IPS-18c (cell line): ENCODE results near the gene USP38.
"Not testable (repeated sequence)": the region's sequence is repeated elsewhere in the genome, so short reads cannot be mapped to it uniquely, and the experiment has no call there.

Source experiments
- H3K4me3 ChIP-seq: 2 replicates; pipeline ENCODE4 v1.7.0; 2013; ENCODE audit warnings: low read depth, mild to moderate bottlenecking, low read length, moderate library complexity; ENCODE audit not compliant: insufficient read depth
- H3K9me3 ChIP-seq: one replicate; pipeline ENCODE4 v1.6.1; 2013; ENCODE audit warnings: mild to moderate bottlenecking, low read length, moderate library complexity; ENCODE audit not compliant: control insufficient read depth, insufficient read depth

Gene USP38

GRCh38 chr4:143251348-143251747, 66.6 kb downstream of the USP38 start:
- H3K4me3 ChIP-seq: no peak overlapping the region
- no peaks in the 10 kb centered on the region for H3K9me3 ChIP-seq

- Histone ChIP-seq H3K9me3 (no peaks in the 10 kb centered on the region), H3K4me3 (no peak overlapping the region)
These were observed 67.1 kb downstream of the USP38 start for GRCh38 chr4:143251779-143252178.

- Histone ChIP-seq H3K9me3 (no peaks in the 10 kb centered on the region), H3K4me3 (no peak overlapping the region)
These were observed 67.8 kb downstream of the USP38 start for GRCh38 chr4:143252478-143252877.

- Histone ChIP-seq H3K9me3 (no peaks in the 10 kb centered on the region), H3K4me3 (no peak overlapping the region)
These were observed 68.4 kb downstream of the USP38 start for GRCh38 chr4:143253166-143253565.

DNA sequence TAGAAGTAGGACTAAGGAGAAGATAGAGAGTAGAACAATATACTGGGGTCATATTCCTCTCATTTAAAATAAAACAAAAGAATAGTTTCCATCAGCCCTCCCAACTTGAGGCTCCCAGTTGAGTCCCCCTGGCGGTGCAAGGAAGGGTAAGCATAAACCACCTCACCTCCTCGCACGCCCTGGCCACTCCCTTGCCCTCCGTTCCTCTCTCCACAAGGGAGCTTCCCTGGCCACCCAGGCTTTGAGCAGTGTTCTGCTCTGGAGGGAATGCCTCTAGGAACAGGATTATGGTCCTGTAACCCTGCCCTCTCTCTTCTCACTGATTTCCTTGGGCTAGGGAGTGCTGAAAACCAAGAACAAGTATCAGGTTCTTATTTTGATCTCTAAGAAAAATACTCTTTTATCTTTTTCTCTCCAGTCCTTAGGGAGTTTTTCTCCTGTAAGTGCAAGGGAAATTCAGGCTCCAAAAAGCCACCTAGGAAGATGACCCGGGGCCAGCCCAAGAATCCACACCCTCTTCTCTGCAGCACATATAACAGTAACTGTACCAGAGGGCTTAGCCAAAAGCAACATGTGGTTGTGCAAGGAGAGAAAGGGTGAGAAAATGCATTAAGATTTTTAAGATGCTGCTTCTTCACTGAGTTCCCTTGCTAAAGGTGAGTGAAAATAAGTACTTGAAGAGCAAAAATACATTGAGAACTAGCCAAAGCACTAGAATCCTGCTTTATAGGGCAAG, 69.9 kb downstream of the USP38 start:
- Histone ChIP-seq H3K4me3 (no peak overlapping the region), H3K9me3 (no peaks in the 10 kb centered on the region)

DNA sequence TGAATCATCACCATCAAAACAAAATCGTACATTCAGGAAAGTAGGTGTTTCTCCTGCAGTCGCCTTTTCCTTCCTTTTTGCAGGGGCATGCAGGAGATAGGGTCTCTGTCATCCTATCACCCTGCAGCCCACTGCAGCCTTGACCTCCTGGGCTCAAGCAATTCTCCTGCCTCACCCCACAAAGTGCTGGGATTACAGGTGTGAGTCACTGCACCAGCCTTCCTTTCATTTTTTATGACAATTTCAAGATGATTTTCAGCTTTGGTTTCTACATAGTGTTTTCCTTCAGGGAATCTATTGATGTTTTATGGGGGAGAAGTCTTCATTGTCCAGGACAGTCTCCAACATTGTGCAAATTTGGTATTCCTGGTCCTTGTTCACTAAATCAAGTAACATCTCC, 71.7 kb downstream of the USP38 start:
- Histone ChIP-seq H3K9me3 (no peaks in the 10 kb centered on the region), H3K4me3 (no peak overlapping the region)

DNA sequence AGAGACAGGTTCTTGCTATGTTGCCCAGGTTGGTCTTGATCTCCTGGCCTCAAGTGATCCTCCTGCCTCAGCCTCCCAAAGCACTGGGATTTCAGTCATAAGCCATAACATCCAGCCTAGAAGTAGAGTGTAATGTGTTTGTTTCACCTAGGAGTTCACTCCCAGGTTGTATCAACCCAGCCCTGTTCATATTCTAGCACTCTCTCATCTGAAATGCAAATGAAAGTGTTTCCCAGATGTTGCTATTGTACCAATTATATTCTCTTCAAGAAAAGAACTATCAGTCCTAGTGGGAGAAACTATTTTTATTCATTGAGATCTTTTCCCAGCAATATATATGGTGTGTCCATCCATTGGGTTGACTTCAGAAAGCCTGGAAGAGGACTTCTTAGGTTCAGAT, 72.6 kb downstream of the USP38 start:
- no peaks in the 10 kb centered on the region for H3K9me3 ChIP-seq
- no peak overlapping the region for H3K4me3 ChIP-seq

- Histone ChIP-seq H3K9me3 (no peaks in the 10 kb centered on the region), H3K4me3 (no peak overlapping the region)
These were observed 76.0 kb downstream of the USP38 start for GRCh38 chr4:143260750-143261149.

DNA sequence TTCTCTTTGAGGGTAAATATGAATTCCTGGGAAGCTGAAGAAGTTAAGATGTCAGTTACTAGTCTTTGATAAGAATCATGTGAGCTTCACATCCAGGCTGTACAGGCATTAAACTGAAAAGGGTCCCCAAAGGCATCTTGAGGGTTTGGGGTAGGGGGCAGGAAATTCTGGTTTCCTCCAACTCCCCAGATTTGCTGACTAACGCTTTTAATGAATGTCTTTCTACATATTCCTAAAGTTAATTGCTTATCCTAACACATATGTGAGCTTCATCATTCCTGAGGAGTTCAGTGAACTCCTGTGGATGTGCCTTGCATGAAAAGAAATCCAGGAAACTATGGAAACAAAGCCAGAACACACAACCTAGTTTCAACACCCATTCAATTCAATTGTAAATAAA, 78.1 kb downstream of the USP38 start:
- H3K9me3 ChIP-seq: peaks cover 6% of the 10 kb centered on the region
- H3K4me3 ChIP-seq: no peak overlapping the region

DNA sequence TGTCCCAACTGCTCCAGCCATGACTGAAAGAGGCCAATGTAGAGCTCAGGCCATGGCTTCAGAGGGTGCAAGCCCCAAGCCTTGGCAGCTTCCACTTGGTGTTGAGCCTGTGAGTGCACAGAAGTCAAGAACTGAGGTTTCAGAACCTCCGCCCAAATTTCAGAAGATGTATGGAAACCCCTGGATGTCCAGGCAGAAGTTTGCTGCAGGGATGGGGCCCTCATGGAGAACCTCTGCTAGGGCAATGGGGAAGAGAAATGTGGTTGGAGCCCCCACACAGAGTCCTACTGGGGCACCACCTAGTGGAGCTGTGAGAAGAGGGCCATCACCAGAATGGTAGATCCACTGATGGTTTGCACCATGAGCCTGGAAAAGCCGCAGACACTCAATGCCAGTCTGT, 83.0 kb downstream of the USP38 start:
- not testable (repeated sequence) for H3K9me3 ChIP-seq, H3K4me3 ChIP-seq

GRCh38 chr4:143270256-143270838, 85.6 kb downstream of the USP38 start:
- H3K4me3 ChIP-seq: no peak overlapping the region
- peaks cover 9% of the 10 kb centered on the region for H3K9me3 ChIP-seq
